Measurements from ENCODE around the gene STAT5B. TPM values are rescaled to one million over a fixed set of nuclear protein-coding genes. Genes with fewer than 3 reads are reported as not detected.

Gene STAT5B
- total RNA-seq, 4 donors from 2014 or later = 72.1 to 187 (median 144) TPM

DNA sequence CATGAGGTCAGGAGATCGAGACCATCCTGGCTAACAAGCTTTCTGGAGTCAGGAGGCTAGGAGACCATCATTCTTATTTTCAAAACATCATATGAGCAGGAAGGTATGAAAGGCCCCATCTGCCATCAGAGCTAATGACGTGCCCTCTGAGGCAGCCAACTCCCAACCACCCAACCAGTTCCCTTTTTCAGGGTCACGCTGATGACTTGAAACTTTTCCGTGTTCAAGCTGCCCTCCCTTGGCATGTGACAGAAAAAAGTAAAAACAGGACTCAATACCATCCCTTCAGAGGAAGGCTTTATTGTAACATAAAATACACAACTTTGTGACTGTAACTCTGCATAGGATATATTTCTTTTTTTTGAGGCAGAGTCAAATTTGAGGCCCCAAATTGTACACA is 77.3 kb downstream of the STAT5B start:
- Histone ChIP-seq H3K4me1 (no peaks in the 10 kb centered on the region), H3K4me3 (no peak overlapping the region), H3K9me3 (no peaks in the 10 kb centered on the region), H3K27me3 (no peaks in the 10 kb centered on the region), H3K27ac (no peak overlapping the region), H3K36me3 (no peaks in the 10 kb centered on the region)
- intact Hi-C loops (cut with DNase I; ENCODE audit: low total_unique reads) = no loop called here
- DNase-seq = no peak
- TF ChIP-seq POLR2A (IDR thresholded peaks at IDR 0.05) = no peak
- no peak for TF ChIP-seq CTCF (IDR thresholded peaks at IDR 0.05)

DNA sequence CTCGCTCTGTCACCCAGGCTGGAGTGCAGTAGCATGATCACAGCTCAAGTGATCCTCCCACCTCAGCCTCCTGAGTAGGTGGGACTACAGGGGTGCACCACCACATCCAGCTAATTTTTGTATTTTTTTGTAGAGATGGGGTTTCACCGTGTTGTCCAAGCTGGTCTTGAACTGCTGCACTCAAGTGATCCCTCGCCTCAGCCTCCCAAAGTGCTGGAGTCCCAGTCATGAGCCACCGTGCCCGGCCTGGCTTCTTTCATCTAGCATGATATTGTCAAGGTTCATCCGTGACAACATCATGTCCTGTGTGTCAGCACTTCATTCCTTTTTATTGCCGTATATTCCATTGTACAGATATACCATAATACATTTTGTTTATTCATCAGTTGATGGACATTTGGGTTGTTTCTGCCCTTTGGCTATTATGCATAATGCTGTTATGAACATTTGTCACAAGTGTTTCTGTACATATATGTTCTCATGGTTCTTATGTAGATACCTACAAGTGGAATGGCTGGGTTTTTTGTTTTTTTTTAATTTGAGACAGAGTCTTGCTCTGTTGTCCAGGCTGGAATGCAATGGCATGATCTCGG is 78.5 kb downstream of the STAT5B start:
- Histone ChIP-seq H3K27ac (no peak overlapping the region), H3K4me1 (peaks cover 0 to 7% of the 10 kb centered on the region in 2 donors), H3K36me3 (no peaks in the 10 kb centered on the region), H3K4me3 (no peak overlapping the region), H3K9me3 (no peaks in the 10 kb centered on the region), H3K27me3 (no peaks in the 10 kb centered on the region)
- DNase-seq = no peak
- intact Hi-C loops (cut with DNase I; ENCODE audit: low total_unique reads) = no loop called here
- TF ChIP-seq POLR2A (IDR thresholded peaks at IDR 0.05) = no peak
- TF ChIP-seq CTCF (IDR thresholded peaks at IDR 0.05) = no peak

- H3K27me3 ChIP-seq = no peaks in the 10 kb centered on the region
- peaks cover 0 to 7% of the 10 kb centered on the region in 2 donors for H3K4me1 ChIP-seq
- no peaks in the 10 kb centered on the region for H3K36me3 ChIP-seq
- no peak for TF ChIP-seq POLR2A (IDR thresholded peaks at IDR 0.05)
- TF ChIP-seq CTCF (IDR thresholded peaks at IDR 0.05) = peak in 2 of 4 experiments; percentile 32 to 47
- intact Hi-C loops (cut with DNase I; ENCODE audit: low total_unique reads) = no loop called here
- H3K9me3 ChIP-seq = no peaks in the 10 kb centered on the region
- peak within 1 kb of the TSS; percentile 82 for H3K27ac ChIP-seq
- DNase-seq = peak; percentile 83 to 88
- peak within 1 kb of the TSS; percentile 85 to 89 for H3K4me3 ChIP-seq
Observed at GRCh38 chr17:42193969-42194899, 82.0 kb downstream of the STAT5B start, which contains the start of gene GHDC. GHDC (minus strand) TSS chr17:42194494; CDS start chr17:42193581, 913 bp downstream.

DNA sequence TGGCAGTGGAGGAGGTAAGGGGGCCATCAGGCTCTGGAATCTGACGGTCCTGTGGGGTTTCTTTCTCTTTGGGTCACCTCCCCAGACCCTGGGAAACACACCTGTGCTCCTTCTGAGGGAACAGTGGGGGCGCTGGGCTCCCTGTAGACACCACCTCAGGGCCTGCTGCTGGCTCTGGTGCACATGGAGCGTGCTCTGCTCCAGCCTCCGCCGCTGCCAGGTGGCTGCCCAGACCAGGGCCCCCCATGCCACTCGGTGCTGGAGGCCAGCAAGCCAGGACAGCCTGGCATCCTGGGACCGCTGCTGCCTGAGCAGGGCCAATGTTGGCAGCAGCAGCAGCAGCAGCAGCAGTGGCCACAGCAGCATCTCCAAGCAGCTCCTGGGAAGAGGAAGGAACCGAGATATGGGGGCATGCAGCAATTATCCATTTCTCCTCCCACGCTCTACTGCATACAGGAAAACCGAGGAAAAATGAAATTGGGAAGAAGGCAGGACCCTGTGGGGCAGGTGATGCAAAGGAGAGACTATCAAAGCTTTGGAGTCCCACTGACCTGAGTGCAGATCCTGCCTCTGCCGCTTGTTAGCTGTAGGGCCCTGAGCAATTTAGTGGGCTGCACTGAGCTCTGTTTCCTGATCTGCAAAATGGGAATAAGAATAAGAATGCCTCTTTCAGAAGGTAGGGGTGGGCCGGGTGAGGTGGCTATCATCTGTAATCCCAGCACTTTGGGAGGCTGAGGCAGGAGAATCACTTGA is 82.8 kb downstream of the STAT5B start:
- TF ChIP-seq POLR2A (IDR thresholded peaks at IDR 0.05) (no peak), CTCF (IDR thresholded peaks at IDR 0.05) (no peak)
- H3K4me1 ChIP-seq = peaks cover 0 to 7% of the 10 kb centered on the region in 2 donors
- H3K27ac ChIP-seq = peak overlapping the region; percentile 82
- no peak for DNase-seq
- no peaks in the 10 kb centered on the region for H3K9me3 ChIP-seq
- H3K27me3 ChIP-seq = no peaks in the 10 kb centered on the region
- H3K4me3 ChIP-seq = peak overlapping the region; percentile 85 to 89
- H3K36me3 ChIP-seq = no peaks in the 10 kb centered on the region
- intact Hi-C loops (cut with DNase I; ENCODE audit: low total_unique reads) = no loop called here
